ENCODE data around the gene UBE2F.

- TF ChIP-seq, protein P1, sequence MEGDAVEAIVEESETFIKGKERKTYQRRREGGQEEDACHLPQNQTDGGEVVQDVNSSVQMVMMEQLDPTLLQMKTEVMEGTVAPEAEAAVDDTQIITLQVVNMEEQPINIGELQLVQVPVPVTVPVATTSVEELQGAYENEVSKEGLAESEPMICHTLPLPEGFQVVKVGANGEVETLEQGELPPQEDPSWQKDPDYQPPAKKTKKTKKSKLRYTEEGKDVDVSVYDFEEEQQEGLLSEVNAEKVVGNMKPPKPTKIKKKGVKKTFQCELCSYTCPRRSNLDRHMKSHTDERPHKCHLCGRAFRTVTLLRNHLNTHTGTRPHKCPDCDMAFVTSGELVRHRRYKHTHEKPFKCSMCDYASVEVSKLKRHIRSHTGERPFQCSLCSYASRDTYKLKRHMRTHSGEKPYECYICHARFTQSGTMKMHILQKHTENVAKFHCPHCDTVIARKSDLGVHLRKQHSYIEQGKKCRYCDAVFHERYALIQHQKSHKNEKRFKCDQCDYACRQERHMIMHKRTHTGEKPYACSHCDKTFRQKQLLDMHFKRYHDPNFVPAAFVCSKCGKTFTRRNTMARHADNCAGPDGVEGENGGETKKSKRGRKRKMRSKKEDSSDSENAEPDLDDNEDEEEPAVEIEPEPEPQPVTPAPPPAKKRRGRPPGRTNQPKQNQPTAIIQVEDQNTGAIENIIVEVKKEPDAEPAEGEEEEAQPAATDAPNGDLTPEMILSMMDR (IDR thresholded peaks at IDR 0.05): no peak
- TF ChIP-seq POLR2AphosphoS5 (IDR thresholded peaks at IDR 0.05) (no peak), POLR2A (IDR thresholded peaks at IDR 0.05) (no peak)
Observed at GRCh38 chr2:238006510-238006909, 39.7 kb downstream of the UBE2F start.

All from breast epithelium (tissue), 3 donors.